WERI-Rb-1 (cell line): ENCODE measurements around the gene RASSF5.

Experiments used
- DNase-seq: peaks from one replicate; pipeline ENCODE4 v3.0.0-alpha.2; 2020
- H3K27ac ChIP-seq: fragments of 250-450 bp; sonication (Bioruptor Pico); 2 replicates; pipeline ENCODE4 v1.5.1; 2020; ENCODE audit warnings: mild to moderate bottlenecking, moderate library complexity
- H3K27me3 ChIP-seq: fragments of 250-450 bp; sonication (Bioruptor Pico); 2 replicates; pipeline ENCODE4 v1.5.1; 2021; ENCODE audit warnings: mild to moderate bottlenecking, low read depth, moderate library complexity; ENCODE audit not compliant: insufficient read depth, severe bottlenecking
- H3K36me3 ChIP-seq: fragments of 250-450 bp; sonication (Bioruptor Pico); 2 replicates; pipeline ENCODE4 v1.5.1; 2020; ENCODE audit warnings: mild to moderate bottlenecking, moderate library complexity
- H3K4me3 ChIP-seq: 2 replicates; pipeline ENCODE4 v1.5.1; 2011; ENCODE audit warnings: low read depth, mild to moderate bottlenecking, control low read depth, low read length
- H3K9me3 ChIP-seq: fragments of 250-450 bp; sonication (Bioruptor Pico); 2 replicates; pipeline ENCODE4 v1.5.1; 2021; ENCODE audit warnings: mild to moderate bottlenecking, moderate library complexity; ENCODE audit not compliant: severe bottlenecking
- TF ChIP-seq, protein P1 (sequence below): IDR thresholded peaks from 2 replicates; pipeline ENCODE4 v1.5.1; 2011; ENCODE audit warnings: low read depth, mild to moderate bottlenecking, control low read depth, inconsistent platforms, low read length

Gene RASSF5

DNA sequence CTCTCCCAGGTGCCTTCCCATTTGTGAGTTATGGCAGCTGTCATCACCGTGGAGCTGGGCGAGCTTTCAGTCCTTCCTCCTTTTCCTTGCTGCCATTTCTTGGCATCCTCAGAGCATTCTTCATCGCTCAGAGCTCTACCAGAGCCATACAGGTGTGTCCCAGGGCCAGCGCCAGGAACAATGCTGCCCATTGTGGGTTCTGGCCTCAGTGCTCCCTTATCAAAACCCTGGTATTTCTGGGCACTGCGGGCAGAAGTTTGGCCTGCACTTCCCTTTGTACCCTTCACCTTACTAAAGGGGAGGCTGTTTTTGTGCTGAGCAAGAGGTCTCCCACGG, 28.5 kb downstream of the RASSF5 start:
- Histone ChIP-seq H3K4me3 (no peak overlapping the region), H3K9me3 (no peaks in the 10 kb centered on the region), H3K36me3 (no peaks in the 10 kb centered on the region; the same call in 1 of the 2 replicates), H3K27me3 (no peaks in the 10 kb centered on the region), H3K27ac (no peak overlapping the region)
- DNase-seq = no peak
- TF ChIP-seq, protein P1, sequence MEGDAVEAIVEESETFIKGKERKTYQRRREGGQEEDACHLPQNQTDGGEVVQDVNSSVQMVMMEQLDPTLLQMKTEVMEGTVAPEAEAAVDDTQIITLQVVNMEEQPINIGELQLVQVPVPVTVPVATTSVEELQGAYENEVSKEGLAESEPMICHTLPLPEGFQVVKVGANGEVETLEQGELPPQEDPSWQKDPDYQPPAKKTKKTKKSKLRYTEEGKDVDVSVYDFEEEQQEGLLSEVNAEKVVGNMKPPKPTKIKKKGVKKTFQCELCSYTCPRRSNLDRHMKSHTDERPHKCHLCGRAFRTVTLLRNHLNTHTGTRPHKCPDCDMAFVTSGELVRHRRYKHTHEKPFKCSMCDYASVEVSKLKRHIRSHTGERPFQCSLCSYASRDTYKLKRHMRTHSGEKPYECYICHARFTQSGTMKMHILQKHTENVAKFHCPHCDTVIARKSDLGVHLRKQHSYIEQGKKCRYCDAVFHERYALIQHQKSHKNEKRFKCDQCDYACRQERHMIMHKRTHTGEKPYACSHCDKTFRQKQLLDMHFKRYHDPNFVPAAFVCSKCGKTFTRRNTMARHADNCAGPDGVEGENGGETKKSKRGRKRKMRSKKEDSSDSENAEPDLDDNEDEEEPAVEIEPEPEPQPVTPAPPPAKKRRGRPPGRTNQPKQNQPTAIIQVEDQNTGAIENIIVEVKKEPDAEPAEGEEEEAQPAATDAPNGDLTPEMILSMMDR = no peak

DNA sequence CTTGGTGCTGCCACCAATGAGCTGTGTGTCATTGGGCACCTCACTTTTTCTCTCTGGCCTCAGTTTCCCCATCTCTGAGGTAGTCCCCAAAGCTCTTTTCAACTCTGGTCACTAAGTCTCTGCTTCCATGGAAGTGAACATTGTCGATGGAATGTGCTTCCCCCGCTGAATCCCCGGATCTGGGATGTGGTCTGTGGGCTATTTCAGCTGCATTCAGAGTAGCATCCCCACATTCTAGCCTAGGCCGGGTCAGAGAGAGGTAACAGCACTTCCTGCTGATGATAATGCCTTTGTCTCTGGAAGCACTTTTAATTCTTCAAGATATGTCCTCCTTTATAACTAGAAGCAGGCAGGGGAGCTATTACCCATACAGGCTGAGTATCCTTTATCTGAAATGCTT, 29.8 kb downstream of the RASSF5 start:
- no peaks in the 10 kb centered on the region for H3K9me3 ChIP-seq
- no peak overlapping the region for H3K27ac ChIP-seq
- H3K27me3 ChIP-seq = no peaks in the 10 kb centered on the region
- no peak overlapping the region for H3K4me3 ChIP-seq
- H3K36me3 ChIP-seq = no peaks in the 10 kb centered on the region; the same call in 1 of the 2 replicates
- no peak for DNase-seq
- TF ChIP-seq, protein P1 = no peak

DNA sequence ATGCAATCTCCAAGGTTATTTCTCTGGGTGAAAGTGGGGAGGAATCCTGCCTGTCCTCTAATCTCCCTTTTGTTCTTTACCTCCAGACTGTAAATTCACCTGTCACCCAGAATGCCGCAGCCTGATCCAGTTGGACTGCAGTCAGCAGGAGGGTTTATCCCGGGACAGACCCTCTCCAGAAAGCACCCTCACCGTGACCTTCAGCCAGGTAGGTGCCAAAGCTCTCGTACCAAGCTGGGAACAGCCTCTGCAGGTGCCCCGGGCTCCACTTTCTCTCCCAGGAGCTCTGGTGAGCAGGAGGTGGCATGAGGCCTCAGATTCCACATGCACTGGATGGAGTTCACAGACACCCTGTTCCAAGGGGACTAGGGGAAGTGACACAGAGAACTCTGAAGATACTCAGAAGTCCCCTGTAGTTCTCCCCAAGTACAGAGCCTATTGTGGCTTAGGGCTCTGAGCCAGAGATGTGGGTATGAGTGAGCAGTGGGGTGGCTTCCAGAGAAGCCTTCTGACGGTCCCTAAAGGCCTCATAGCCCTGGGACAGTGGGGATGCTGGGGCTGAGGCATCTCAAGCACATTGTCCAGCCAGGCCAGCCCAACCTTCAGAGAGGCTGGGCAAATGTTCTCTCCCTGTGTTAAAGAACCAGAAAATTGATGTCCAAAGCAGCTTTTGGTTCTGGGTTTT, 30.9 kb downstream of the RASSF5 start:
- no peak overlapping the region for H3K27ac ChIP-seq

DNA sequence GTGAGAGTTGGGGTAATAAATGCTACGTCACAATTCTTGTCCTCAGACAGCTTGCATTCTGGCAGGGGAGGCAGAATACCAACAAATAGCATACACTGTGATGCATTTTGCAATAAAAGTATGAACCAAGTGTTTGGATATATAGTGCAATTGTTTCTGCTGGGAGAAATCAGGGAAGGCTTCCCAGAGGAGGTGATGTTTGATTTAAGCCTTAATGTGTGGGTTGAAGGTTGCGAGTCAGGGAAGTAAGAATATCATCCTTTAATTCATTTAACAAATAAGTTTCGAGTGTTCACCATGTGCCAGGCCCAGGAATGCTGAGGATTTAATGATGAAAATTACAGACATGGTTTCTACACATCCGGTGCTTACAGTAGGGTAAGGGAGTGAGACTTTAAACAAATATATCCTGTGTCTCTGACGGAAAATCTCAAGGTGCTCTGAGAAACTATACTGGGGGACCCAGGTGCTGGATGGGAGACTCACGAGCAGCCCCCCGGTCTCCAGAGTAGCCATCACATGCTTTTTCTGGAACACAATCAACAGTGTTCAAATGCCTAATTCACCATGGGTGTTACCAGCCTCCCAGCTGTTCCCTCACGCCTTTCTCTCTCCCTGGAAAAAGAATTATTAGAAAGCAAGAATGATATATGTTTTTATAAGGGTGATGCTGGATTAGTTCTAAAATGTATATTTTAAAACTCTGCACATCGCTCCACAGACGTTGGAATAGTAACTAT, 31.7 kb downstream of the RASSF5 start:
- Histone ChIP-seq H3K4me3 (no peak overlapping the region), H3K9me3 (no peaks in the 10 kb centered on the region), H3K36me3 (no peaks in the 10 kb centered on the region; the same call in 1 of the 2 replicates), H3K27ac (no peak overlapping the region), H3K27me3 (no peaks in the 10 kb centered on the region)
- TF ChIP-seq, protein P1 = no peak
- DNase-seq = no peak

More for the DNA sequence above, 30.9 kb downstream of the RASSF5 start:
- no peaks in the 10 kb centered on the region for H3K9me3 ChIP-seq
- DNase-seq = no peak
- H3K27me3 ChIP-seq = no peaks in the 10 kb centered on the region
- H3K4me3 ChIP-seq = no peak overlapping the region
- TF ChIP-seq, protein P1 = no peak
- H3K36me3 ChIP-seq = no peaks in the 10 kb centered on the region; the same call in 1 of the 2 replicates

DNA sequence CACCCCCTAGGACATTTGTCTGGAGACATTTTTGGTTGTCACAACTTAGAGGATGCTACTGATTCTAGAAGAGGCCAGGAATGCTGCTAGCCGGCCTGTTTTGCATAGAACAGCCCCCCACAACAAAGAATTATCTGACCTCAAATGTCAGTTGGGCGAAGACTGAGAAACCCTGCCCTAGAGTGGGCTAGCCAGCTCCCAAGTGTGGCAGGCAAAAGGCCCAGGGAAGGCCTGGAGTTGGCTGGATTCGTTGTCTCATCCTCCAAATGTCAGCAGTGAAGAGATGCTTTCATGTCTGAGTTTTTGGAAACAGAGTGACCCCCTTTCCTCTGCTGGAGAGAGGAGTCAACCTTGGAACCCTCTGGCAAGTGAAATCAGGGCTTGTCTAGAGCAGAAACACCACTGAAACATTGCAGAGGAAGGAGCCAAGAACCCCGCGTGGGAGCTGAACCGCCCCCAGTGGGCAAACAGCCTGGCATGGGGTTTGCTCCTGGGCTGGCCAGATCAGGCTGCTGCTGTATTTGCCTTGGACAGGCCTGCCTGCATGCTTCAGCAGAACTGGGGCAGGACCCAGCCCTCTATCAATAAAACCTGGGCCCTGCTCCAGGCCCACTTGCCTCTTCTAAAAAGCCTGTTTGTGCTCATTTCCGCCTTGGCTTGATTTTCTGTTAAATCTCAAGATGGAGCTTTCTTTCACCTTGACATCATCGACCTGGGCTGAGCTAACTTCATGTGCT, 32.9 kb downstream of the RASSF5 start:
- no peak for DNase-seq
- no peaks in the 10 kb centered on the region for H3K9me3 ChIP-seq
- TF ChIP-seq, protein P1 = no peak
- no peak overlapping the region for H3K4me3 ChIP-seq
- no peak overlapping the region for H3K27ac ChIP-seq
- H3K36me3 ChIP-seq = no peaks in the 10 kb centered on the region; the same call in 1 of the 2 replicates
- no peaks in the 10 kb centered on the region for H3K27me3 ChIP-seq
